GM23248 (cell line): Measurements from ENCODE around the gene CELSR1.

Source experiments
- EZH2 ChIP-seq: fragments of 200-600 bp; sonication (generic); IDR thresholded peaks from 2 replicates; pipeline ENCODE4 v1.6.1; 2018; ENCODE audit warnings: antibody characterized with exemption, mild to moderate bottlenecking; ENCODE audit not compliant: insufficient read depth, poor library complexity, severe bottlenecking
- EZH2phosphoT487 ChIP-seq: fragments of 200-600 bp; sonication (generic); IDR thresholded peaks from 2 replicates; pipeline ENCODE4 v1.6.1; 2018; ENCODE audit warnings: antibody characterized with exemption, moderate library complexity, mild to moderate bottlenecking, low read depth; ENCODE audit not compliant: insufficient read depth

- no peak for TF ChIP-seq EZH2phosphoT487
- no peak for TF ChIP-seq EZH2
These were observed 214.3 kb downstream of the CELSR1 start for GRCh38 chr22:46323162-46323561.
